Body of pancreas (tissue), 4 donors: Measurements from ENCODE around the gene TOM1L2.

Experiments
- CTCF ChIP-seq, 7 experiments: fragments of 450-650 bp in 4 of 7; fragments of 200-600 bp in 3 of 7; sonication (generic) in 3 of 7; IDR thresholded peaks; one replicate each; pipeline ENCODE4 v1.5.1; 2016 to 2019; ENCODE audit warnings: antibody characterized with exemption in 7 of 7
- POLR2A ChIP-seq, 3 donors: fragments of 450-650 bp; IDR thresholded peaks; one replicate each; pipeline ENCODE4 v1.6.1; 2016; ENCODE audit warnings: antibody characterized with exemption in 3 of 3, mild to moderate bottlenecking in 2 of 3

- no peak for TF ChIP-seq CTCF (IDR thresholded peaks at IDR 0.05)
- no peak for TF ChIP-seq POLR2A (IDR thresholded peaks at IDR 0.05)
These were observed 73.5 kb downstream of the TOM1L2 start for GRCh38 chr17:17898673-17899072.
